Neural cell (in vitro differentiated cells): ENCODE measurements around the gene CNTNAP2.

Source experiments
- EP300 ChIP-seq: fragments of 450-650 bp; conservative IDR thresholded peaks from 2 replicates; pipeline ENCODE4 v1.6.1; 2014; ENCODE audit warnings: antibody characterized with exemption, mild to moderate bottlenecking, moderate library complexity; ENCODE audit not compliant: poor library complexity, severe bottlenecking
- RAD21 ChIP-seq: fragments of 450-650 bp; conservative IDR thresholded peaks from 2 replicates; pipeline ENCODE4 v1.6.1; 2014; ENCODE audit warnings: antibody characterized with exemption, mild to moderate bottlenecking, moderate library complexity
- TF ChIP-seq, protein P1 (sequence below): fragments of 450-650 bp; IDR thresholded peaks from 2 replicates; pipeline ENCODE4 v1.5.1; 2014; ENCODE audit warnings: antibody characterized with exemption, mild to moderate bottlenecking, moderate library complexity; ENCODE audit not compliant: poor library complexity, severe bottlenecking

DNA sequence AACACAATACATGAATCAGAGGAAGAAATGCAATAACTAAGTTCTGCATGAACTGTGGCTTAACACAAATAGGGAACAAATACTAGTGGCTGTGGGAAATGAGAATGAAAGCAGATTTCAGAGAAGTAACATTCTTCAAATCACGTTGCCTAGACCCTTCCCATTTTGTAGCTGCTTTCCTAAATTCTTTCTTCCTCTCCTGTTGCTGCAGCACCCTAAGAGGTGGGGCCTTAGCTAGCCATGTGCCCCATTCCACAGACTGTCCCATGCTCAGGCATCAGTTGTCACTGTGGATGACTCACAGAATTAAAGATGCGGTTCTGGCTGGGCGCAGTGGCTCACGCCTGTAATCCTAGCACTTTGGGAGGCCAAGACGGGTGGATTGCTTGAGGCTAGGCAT lies 1769.3 kb downstream of the CNTNAP2 start:
- TF ChIP-seq, protein P1, sequence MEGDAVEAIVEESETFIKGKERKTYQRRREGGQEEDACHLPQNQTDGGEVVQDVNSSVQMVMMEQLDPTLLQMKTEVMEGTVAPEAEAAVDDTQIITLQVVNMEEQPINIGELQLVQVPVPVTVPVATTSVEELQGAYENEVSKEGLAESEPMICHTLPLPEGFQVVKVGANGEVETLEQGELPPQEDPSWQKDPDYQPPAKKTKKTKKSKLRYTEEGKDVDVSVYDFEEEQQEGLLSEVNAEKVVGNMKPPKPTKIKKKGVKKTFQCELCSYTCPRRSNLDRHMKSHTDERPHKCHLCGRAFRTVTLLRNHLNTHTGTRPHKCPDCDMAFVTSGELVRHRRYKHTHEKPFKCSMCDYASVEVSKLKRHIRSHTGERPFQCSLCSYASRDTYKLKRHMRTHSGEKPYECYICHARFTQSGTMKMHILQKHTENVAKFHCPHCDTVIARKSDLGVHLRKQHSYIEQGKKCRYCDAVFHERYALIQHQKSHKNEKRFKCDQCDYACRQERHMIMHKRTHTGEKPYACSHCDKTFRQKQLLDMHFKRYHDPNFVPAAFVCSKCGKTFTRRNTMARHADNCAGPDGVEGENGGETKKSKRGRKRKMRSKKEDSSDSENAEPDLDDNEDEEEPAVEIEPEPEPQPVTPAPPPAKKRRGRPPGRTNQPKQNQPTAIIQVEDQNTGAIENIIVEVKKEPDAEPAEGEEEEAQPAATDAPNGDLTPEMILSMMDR = no peak
- TF ChIP-seq RAD21 (no peak), EP300 (no peak)
